Neural cell (in vitro differentiated cells): Measurements from ENCODE around the gene PLXDC2.

Source experiments
- EZH2 ChIP-seq: fragments of 200-600, 300-800 bp; shearing (Covaris generic), sonication (generic); IDR thresholded peaks from 2 replicates; pipeline ENCODE4 v1.6.1; 2014; ENCODE audit warnings: antibody characterized with exemption, low read length, borderline replicate concordance, mild to moderate bottlenecking; ENCODE audit not compliant: insufficient read depth, poor library complexity, severe bottlenecking
- POLR2AphosphoS5 ChIP-seq: IDR thresholded peaks from 2 replicates; pipeline ENCODE4 v1.6.1; 2012
- TF ChIP-seq, protein P1 (sequence below): fragments of 450-650 bp; IDR thresholded peaks from 2 replicates; pipeline ENCODE4 v1.5.1; 2014; ENCODE audit warnings: antibody characterized with exemption, mild to moderate bottlenecking, moderate library complexity; ENCODE audit not compliant: poor library complexity, severe bottlenecking
- TF ChIP-seq, protein P2 (sequence below): IDR thresholded peaks from 2 replicates; pipeline ENCODE4 v1.6.1; 2012; ENCODE audit warnings: borderline replicate concordance

DNA sequence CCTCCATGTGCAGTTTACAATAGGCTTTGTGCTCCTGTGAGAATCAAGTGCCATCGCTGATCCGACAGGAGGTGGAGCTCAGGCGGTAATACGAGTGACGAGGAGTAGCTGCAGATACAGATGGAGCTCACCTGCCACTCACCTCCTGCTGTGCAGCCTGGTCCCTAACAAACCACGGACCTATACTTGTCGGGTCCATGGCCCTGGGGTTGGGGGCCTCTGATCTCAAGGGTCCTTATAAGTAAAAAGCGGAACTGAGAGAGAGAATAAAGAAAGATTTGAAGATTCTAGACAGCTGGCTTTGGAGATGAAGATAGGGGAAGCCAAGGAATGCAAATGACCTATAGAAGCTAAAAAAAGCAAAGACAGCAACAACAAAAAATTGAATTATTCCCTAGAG lies 130.6 kb downstream of the PLXDC2 start:
- TF ChIP-seq, protein P1, sequence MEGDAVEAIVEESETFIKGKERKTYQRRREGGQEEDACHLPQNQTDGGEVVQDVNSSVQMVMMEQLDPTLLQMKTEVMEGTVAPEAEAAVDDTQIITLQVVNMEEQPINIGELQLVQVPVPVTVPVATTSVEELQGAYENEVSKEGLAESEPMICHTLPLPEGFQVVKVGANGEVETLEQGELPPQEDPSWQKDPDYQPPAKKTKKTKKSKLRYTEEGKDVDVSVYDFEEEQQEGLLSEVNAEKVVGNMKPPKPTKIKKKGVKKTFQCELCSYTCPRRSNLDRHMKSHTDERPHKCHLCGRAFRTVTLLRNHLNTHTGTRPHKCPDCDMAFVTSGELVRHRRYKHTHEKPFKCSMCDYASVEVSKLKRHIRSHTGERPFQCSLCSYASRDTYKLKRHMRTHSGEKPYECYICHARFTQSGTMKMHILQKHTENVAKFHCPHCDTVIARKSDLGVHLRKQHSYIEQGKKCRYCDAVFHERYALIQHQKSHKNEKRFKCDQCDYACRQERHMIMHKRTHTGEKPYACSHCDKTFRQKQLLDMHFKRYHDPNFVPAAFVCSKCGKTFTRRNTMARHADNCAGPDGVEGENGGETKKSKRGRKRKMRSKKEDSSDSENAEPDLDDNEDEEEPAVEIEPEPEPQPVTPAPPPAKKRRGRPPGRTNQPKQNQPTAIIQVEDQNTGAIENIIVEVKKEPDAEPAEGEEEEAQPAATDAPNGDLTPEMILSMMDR, result no peak
- TF ChIP-seq EZH2 (no peak), POLR2AphosphoS5 (no peak)
- TF ChIP-seq, protein P2, sequence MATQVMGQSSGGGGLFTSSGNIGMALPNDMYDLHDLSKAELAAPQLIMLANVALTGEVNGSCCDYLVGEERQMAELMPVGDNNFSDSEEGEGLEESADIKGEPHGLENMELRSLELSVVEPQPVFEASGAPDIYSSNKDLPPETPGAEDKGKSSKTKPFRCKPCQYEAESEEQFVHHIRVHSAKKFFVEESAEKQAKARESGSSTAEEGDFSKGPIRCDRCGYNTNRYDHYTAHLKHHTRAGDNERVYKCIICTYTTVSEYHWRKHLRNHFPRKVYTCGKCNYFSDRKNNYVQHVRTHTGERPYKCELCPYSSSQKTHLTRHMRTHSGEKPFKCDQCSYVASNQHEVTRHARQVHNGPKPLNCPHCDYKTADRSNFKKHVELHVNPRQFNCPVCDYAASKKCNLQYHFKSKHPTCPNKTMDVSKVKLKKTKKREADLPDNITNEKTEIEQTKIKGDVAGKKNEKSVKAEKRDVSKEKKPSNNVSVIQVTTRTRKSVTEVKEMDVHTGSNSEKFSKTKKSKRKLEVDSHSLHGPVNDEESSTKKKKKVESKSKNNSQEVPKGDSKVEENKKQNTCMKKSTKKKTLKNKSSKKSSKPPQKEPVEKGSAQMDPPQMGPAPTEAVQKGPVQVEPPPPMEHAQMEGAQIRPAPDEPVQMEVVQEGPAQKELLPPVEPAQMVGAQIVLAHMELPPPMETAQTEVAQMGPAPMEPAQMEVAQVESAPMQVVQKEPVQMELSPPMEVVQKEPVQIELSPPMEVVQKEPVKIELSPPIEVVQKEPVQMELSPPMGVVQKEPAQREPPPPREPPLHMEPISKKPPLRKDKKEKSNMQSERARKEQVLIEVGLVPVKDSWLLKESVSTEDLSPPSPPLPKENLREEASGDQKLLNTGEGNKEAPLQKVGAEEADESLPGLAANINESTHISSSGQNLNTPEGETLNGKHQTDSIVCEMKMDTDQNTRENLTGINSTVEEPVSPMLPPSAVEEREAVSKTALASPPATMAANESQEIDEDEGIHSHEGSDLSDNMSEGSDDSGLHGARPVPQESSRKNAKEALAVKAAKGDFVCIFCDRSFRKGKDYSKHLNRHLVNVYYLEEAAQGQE, result no peak
